Measurements from ENCODE around the gene STK10. TPM values are rescaled to one million over a fixed set of nuclear protein-coding genes. Genes with fewer than 3 reads are reported as not detected.

Gene STK10
- total and polyA plus RNA-seq, 2 experiments from 2014 or later = 21.2 to 28.9 TPM

DNA sequence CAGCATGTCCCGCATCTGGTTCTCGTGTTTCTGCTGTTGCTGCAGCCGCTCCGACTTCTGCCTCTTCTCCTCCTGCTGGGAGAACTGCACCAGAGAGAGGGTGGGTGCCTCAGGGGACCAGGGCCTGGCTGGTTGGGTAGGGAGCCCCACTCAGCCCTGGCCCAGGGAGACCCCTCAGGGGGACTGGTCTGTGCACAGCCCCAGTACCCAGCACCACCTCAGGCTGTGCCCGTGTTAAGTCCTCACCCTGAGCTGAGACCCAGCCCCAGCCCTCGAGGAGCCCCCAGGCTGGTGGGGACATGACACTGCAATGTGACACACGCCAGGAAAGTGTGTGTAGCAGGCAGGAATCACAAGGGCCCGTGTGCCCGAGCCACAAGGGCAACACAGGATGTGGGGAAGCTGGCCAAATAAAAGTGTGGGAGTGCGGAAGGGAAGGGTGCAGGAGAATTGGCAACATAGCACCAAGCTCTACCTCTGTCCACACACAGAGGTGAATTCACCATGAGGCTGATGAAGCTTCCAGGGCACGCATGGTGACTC, 133.3 kb downstream of the STK10 start:
- no peak overlapping the region for H3K27ac ChIP-seq
- in situ Hi-C loops (cut with MboI) = no loop called here
- H4K20me1 ChIP-seq (ENCODE audit: insufficient read depth) = no peaks in the 10 kb centered on the region
- 0 out of 2 replicates have a peak, but pooled peaks cover 11% of the 10 kb centered on the region for H3F3A ChIP-seq (ENCODE audit: insufficient read depth)
- H3K27me3 ChIP-seq (replicated peaks; ENCODE audit: insufficient read depth) = no peaks in the 10 kb centered on the region
- H2AFZ ChIP-seq = no peak overlapping the region
- TF ChIP-seq EZH2phosphoT487 (IDR thresholded peaks at IDR 0.05; ENCODE audit: insufficient read depth, low read depth) (no peak), EZH2 (IDR thresholded peaks at IDR 0.05; ENCODE audit: insufficient read depth, poor library complexity, severe bottlenecking) (no peak)
- no peak for DNase-seq
- WGBS, 2 experiments (ENCODE audit: low coverage in 1 of 2, low lambda C conversion rate in 2 of 2, missing lambda C conversion rate in 2 of 2) = 97% methylated on average over 10 to 11 of the region's 11 CpGs
- no peak overlapping the region for H3K9ac ChIP-seq
- no peaks in the 10 kb centered on the region for H3K9me3 ChIP-seq (ENCODE audit: low read depth)
- no peaks in the 10 kb centered on the region for H3K79me2 ChIP-seq (ENCODE audit: insufficient read depth)
- H3K4me2 ChIP-seq (ENCODE audit: unreplicated experiment) = no peak overlapping the region
- no peak overlapping the region for H3K4me3 ChIP-seq
- peaks cover 26% of the 10 kb centered on the region; the same call in 1 of the 2 replicates for H3K36me3 ChIP-seq (ENCODE audit: low read depth)
- H3K4me1 ChIP-seq (ENCODE audit: insufficient read depth) = 0 out of 2 replicates have a peak, but pooled peaks cover 3% of the 10 kb centered on the region
- no peaks in the 10 kb centered on the region for H3K9me2 ChIP-seq (ENCODE audit: insufficient read depth)

DNA sequence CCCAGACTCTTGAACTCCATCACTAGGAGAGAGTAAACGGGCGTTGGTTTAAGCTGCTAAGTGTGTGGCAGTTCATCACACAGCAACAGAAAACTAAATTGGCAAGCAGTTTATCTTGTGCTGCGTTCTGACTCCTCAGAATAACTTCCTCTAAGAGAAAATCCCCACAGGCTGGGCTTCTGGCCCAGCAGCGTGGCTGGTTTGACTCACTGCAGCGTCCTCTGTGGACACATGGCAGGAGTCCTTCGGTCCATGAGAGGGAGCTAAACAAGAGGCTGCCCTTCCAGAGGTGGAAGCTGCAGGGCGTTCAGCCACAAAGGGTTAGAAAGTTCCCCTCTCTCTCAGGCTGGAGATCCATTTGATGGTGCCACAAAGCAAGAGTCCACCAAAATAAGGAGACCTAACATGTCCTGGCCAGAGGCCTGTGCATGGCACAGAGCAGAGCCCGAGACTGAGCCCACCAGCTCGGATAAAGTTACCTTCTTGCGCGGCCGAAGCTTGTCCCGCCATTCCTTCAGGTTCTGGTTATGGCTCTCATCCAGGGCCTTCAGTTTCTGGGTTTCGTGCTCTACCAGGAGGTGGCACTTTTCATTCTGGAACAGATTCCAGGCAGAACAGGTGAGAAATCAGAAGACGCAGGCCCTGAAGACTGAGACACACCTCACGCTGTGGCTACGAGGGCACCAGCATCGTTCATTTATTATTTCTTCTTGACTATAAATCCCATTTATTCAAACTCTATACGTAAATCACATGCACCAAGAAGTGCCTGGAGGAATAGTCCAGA, 135.4 kb downstream of the STK10 start:
- Histone ChIP-seq H3K9ac (0 out of 2 replicates have a peak overlapping the region, but pooled peaks have one; percentile 33), H2AFZ (no peak overlapping the region), H3K27me3 (replicated peaks; ENCODE audit: insufficient read depth) (no peaks in the 10 kb centered on the region), H3F3A (ENCODE audit: insufficient read depth) (0 out of 2 replicates have a peak, but pooled peaks cover 11% of the 10 kb centered on the region), H3K27ac (peak overlapping the region; percentile 60), H4K20me1 (ENCODE audit: insufficient read depth) (no peaks in the 10 kb centered on the region), H3K9me3 (ENCODE audit: low read depth) (no peaks in the 10 kb centered on the region), H3K36me3 (ENCODE audit: low read depth) (peaks cover 21% of the 10 kb centered on the region; the same call in 1 of the 2 replicates), H3K79me2 (ENCODE audit: insufficient read depth) (no peaks in the 10 kb centered on the region), H3K9me2 (ENCODE audit: insufficient read depth) (no peaks in the 10 kb centered on the region), H3K4me3 (no peak overlapping the region), H3K4me1 (ENCODE audit: insufficient read depth) (0 out of 2 replicates have a peak, but pooled peaks cover 3% of the 10 kb centered on the region), H3K4me2 (ENCODE audit: unreplicated experiment) (no peak overlapping the region)
- in situ Hi-C loops (cut with MboI) = no loop called here
- peak; percentile 84 for DNase-seq
- no peak for TF ChIP-seq EZH2phosphoT487 (IDR thresholded peaks at IDR 0.05; ENCODE audit: insufficient read depth, low read depth)
- no peak for TF ChIP-seq EZH2 (IDR thresholded peaks at IDR 0.05; ENCODE audit: insufficient read depth, poor library complexity, severe bottlenecking)
- WGBS, 2 experiments (ENCODE audit: low coverage in 1 of 2, low lambda C conversion rate in 2 of 2, missing lambda C conversion rate in 2 of 2) = 83 to 84% methylated on average over 19 of the region's 19 CpGs

DNA sequence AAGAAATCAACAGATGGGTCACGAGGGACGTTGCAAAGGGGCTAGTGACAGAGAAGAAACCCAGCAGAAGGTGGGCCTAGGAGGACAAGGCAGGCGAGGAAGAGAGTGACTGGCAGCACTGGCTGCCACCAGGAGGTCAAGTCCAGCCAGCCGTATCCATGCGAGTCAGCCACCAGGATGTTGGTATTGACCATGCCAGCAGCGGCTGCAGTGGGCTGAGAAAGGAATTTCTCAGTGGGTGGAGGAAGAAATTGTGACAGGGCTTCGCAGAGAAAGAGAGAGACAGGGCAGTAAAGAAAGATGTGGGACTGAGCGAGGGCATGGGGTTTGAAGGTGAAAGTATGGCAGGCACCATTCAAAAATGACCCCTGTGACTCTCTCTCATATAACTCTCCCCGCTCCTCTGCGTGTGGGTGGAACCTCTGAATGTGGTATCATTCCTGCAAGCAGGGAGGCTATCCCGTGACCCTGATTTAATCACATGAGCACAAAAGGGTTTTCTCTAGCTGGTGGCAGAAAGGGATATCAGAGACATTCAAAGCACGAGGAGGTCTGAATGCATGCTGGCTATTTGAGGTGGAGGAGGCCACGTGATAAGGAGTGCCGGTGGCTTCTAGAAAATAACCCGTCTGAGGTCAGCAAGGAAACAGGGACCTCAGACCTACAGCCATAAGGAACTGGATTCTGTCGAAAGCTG, 136.2 kb downstream of the STK10 start:
- Histone ChIP-seq H3K36me3 (ENCODE audit: low read depth) (peaks cover 21% of the 10 kb centered on the region; the same call in 1 of the 2 replicates), H3K9ac (peak overlapping the region; percentile 33; the same call in 1 of the 2 replicates), H3F3A (ENCODE audit: insufficient read depth) (0 out of 2 replicates have a peak, but pooled peaks cover 11% of the 10 kb centered on the region), H3K4me2 (ENCODE audit: unreplicated experiment) (peak overlapping the region; percentile 12), H3K27ac (peak overlapping the region; percentile 60), H3K9me3 (ENCODE audit: low read depth) (no peaks in the 10 kb centered on the region), H3K9me2 (ENCODE audit: insufficient read depth) (no peaks in the 10 kb centered on the region), H3K79me2 (ENCODE audit: insufficient read depth) (no peaks in the 10 kb centered on the region), H3K4me3 (no peak overlapping the region), H3K27me3 (replicated peaks; ENCODE audit: insufficient read depth) (no peaks in the 10 kb centered on the region), H4K20me1 (ENCODE audit: insufficient read depth) (no peaks in the 10 kb centered on the region), H2AFZ (no peak overlapping the region), H3K4me1 (ENCODE audit: insufficient read depth) (0 out of 2 replicates have a peak, but pooled peaks cover 3% of the 10 kb centered on the region)
- in situ Hi-C loops (cut with MboI) = no loop called here
- no peak for TF ChIP-seq EZH2 (IDR thresholded peaks at IDR 0.05; ENCODE audit: insufficient read depth, poor library complexity, severe bottlenecking)
- TF ChIP-seq EZH2phosphoT487 (IDR thresholded peaks at IDR 0.05; ENCODE audit: insufficient read depth, low read depth) = no peak
- peak; percentile 39 for DNase-seq
- 95 to 96% methylated on average over 16 of the region's 16 CpGs for WGBS, 2 experiments (ENCODE audit: low coverage in 1 of 2, low lambda C conversion rate in 2 of 2, missing lambda C conversion rate in 2 of 2)

DNA sequence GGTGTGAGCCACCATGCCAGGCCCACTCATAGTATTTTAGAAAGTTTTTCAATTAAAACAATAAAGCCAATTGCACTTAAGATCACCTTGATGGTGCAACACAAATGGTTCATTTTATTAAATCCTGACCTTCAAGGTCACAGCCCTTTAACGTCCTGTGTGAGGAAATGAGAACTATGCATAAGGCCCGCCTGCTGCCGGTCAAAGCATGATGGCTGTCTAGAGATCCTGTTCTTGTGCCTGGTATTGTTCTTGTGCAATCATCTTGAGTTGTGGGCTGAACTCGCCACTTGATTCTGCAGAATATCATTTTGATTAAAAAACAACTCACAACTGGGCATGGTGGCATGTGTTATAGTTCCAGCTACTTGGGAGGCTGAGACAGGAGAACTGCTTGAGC, 137.9 kb downstream of the STK10 start:
- in situ Hi-C loops (cut with MboI) = no loop called here
- H3K36me3 ChIP-seq (ENCODE audit: low read depth) = peaks cover 12% of the 10 kb centered on the region; the same call in 1 of the 2 replicates
- TF ChIP-seq EZH2 (IDR thresholded peaks at IDR 0.05; ENCODE audit: insufficient read depth, poor library complexity, severe bottlenecking) (no peak), EZH2phosphoT487 (IDR thresholded peaks at IDR 0.05; ENCODE audit: insufficient read depth, low read depth) (no peak)

More for the DNA sequence above, 137.9 kb downstream of the STK10 start:
- H3K79me2 ChIP-seq (ENCODE audit: insufficient read depth) = no peaks in the 10 kb centered on the region
- 93 to 94% methylated on average over 4 of the region's 4 CpGs for WGBS, 2 experiments (ENCODE audit: low coverage in 1 of 2, low lambda C conversion rate in 2 of 2, missing lambda C conversion rate in 2 of 2)
- DNase-seq = no peak
- no peak overlapping the region for H3K4me3 ChIP-seq
- no peaks in the 10 kb centered on the region for H3K27me3 ChIP-seq (replicated peaks; ENCODE audit: insufficient read depth)
- H3F3A ChIP-seq (ENCODE audit: insufficient read depth) = 0 out of 2 replicates have a peak, but pooled peaks cover 11% of the 10 kb centered on the region
- H4K20me1 ChIP-seq (ENCODE audit: insufficient read depth) = no peaks in the 10 kb centered on the region
- no peak overlapping the region for H2AFZ ChIP-seq
- H3K9me2 ChIP-seq (ENCODE audit: insufficient read depth) = no peaks in the 10 kb centered on the region
- no peaks in the 10 kb centered on the region for H3K9me3 ChIP-seq (ENCODE audit: low read depth)
- H3K4me2 ChIP-seq (ENCODE audit: unreplicated experiment) = no peak overlapping the region
- 0 out of 2 replicates have a peak, but pooled peaks cover 3% of the 10 kb centered on the region for H3K4me1 ChIP-seq (ENCODE audit: insufficient read depth)
- no peak overlapping the region for H3K9ac ChIP-seq
- no peak overlapping the region for H3K27ac ChIP-seq
